GM18508 (cell line): ENCODE results near the gene SPINT1.

Experiments
- ATAC-seq: cut with Tn5 transposase; IDR thresholded peaks from one replicate; pipeline ENCODE4 v1.9.1; 2021; ENCODE audit warnings: moderate number of reproducible peaks; ENCODE audit not compliant: insufficient read depth, unreplicated experiment

The SPINT1 gene

DNA sequence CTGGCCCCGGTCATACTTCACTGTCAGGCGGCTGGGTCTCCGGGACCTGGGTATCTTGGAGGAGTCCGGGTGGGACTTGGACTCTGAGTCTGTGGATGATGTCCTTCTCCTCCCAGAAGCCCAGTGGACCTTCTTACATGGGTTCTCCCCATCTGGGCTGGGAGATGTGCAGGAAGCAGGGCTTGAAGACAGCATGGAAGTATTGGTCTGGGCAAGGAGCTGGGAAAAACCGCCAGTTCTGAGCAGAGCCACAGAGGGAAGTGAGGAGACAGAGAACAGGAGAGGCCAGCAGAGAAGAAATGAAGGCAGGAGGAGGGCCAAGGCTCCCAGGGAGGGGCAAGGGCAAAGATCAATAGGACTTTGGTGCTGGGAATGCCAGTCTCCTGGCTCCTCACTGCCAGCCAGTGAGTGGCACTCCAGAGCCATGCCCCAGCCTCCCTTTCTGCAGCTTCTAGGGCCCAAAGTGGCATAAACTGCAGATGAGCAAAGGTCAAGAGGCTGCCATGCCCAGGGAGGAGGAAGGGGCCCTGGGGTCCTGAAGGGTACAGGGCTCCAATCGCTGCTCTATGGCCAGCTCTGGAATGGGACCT lies 15.3 kb upstream of the SPINT1 start, which contains the start of gene PPP1R14D:
PPP1R14D (minus strand) TSS at position 262 of the 590 bp plus-strand sequence; CDS start at position 195, 67 bp downstream.
- ATAC-seq = no peak

DNA sequence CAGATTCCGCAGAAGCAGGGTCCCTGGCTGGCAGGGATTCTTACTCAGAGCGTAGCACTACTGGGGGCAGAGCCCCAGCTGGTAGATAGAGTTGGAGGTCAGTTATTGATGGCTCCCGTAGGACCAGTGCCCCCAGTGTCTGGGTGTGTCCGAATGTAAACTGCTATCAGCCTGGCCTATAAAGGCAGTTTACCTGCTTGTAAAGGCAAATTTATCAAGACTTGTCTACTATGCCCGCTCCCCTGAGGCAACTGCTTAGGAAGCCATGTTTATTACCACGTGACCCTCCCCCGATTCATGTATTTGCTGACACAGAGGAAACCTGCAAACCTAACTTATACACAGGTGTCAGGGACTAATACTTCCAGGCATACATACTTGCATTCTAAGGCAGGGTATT lies 14.7 kb upstream of the SPINT1 start:
- no peak for ATAC-seq

DNA sequence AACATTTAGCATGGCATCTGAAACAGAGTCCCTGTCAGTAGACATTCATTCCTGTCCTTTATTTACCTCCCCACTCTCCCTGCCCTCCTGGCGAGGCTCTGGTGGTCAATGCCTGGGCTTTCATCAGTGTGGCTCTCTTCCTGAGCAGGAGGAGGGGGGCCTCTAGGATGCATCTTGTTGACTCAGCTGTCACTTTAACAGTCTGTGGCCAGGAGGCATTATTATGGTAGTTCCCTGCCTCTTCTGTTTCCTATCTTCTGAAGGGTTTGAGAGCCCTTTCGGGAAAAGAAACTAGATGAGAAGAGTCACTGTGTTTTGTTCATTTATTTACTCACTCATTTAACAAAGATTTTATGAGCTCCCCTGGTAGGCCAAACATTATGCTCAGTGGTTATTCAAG lies 13.0 kb upstream of the SPINT1 start:
- no peak for ATAC-seq

DNA sequence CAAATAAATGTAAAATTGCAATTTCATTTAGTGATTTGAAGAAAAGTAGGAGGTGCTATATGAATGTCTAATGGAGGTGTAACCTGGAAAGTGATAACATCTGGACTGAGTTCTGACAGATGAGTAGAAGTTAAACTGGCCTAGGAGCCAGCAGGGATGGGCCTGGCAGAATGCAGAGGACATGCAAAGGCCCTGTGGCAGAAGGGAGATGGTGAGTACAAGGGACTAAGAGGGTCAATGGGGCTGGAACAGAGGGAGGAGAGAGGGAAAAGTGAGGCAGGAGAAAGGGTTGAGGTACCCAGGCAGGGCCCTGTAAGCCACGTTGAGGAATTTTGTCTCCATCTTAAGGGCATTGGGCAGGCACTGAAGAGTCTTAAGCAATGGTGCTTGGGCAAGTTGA lies 12.0 kb upstream of the SPINT1 start:
- ATAC-seq = no peak

DNA sequence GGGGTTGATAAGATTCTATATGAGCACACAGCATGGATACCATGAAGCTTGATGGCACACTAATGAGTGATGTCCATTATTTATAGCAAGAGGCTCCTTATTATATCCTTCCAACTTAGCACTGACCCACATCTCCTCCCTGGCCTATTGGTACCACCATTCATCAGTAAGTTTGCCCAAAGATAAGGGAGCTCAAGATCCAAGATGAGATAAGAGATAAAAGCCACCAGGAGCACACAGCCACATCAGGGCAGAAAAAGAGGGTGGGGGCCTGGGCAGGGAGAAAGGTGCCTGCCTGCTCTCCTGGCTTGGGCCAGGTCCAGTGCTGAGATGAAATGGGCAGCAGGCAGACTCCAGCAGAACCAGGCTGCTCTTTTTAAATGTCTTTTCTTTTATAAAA lies 10.9 kb upstream of the SPINT1 start:
- no peak for ATAC-seq

DNA sequence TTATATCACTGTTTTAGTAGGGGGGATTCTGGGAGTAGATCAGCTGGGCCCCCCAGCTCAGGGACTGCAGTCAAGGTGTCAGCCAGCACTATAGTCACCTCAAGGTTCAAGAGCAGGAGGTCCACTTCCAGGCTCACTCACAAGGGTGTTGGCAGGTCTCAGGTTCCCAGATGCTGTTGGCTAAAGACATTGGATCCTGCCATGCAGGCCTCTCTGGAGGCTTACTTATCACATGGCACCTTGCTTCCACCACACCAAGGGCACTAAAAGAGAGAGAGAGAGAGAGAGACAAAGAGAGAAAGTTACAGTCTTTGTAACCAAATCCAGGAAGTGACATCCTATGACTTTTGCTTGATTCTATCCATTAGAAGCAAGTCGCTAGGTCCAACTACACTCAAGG lies 7.8 kb upstream of the SPINT1 start:
- no peak for ATAC-seq

DNA sequence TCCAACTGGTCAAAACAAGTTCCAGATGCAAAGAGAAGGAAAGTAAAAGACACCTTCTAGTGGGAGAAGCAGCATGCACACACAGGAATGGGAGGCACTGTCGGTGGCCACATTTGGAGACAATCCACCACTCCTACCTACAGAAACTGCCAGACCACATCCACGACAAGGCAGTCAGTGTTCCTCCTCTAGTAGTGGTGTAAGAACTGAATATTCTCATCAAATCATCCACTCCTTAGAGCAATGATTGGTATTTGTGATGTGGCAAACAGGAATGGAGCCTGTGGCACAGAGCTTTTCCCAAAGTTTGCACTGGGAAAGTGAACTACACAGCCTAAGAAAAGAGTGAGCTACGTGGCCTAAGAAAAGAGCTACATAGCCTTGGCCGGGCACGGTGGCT lies 5.1 kb upstream of the SPINT1 start:
- no peak for ATAC-seq

DNA sequence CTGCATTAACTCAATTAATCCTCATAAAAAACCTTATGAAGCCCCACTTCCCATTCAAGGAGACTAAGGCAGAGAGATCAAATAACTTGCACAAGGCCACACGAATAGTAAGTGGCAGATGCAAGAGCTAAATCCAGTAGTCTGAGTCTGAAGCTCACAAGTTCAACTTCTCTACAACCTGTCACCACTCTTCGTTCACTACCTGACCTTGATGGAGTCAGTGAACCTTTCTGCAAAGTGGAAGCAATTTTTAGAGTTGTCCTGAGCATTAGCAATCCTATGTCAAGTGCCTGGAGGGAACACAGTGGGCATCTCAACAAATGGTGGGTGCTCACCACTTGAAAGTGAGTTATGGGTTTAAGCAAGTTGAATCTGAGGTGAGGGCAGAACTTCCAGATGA lies 2.1 kb upstream of the SPINT1 start:
- no peak for ATAC-seq

DNA sequence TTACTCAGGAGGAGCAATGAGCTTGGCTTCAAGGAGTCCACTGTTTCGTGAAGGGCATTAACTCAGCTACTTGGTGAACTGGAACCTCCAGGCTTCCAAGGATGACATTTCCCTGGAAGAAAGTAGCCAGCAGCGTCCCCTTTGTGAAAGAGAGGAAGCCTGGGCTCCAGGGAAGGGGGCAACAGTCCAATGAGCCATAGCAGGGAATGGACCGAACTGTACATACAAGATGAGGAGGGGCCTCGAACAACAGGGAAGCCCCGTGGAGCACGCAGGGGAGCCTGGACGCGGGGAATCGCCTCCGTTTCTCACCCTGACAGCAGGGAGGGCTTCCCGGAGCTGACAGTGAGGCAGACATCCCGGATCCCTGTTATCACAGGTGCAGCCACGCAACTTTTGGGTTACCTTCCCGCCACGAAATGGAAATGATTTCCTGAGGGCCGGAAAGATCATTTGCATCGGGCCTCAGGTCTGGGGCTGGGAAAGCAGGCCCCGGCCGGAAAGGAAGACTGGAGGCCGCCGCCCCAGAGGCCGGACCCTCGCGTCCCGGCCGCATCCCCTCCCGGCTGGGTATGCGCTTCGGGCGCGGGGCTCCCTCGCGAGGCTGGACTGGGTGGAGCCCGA lies 475 bp upstream of the SPINT1 start:
- no peak for ATAC-seq

DNA sequence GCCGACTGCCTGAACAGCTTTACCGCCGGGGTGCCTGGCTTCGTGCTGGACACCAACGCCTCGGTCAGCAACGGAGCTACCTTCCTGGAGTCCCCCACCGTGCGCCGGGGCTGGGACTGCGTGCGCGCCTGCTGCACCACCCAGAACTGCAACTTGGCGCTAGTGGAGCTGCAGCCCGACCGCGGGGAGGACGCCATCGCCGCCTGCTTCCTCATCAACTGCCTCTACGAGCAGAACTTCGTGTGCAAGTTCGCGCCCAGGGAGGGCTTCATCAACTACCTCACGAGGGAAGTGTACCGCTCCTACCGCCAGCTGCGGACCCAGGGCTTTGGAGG lies 815 bp downstream of the SPINT1 start:
- ATAC-seq = no peak

DNA sequence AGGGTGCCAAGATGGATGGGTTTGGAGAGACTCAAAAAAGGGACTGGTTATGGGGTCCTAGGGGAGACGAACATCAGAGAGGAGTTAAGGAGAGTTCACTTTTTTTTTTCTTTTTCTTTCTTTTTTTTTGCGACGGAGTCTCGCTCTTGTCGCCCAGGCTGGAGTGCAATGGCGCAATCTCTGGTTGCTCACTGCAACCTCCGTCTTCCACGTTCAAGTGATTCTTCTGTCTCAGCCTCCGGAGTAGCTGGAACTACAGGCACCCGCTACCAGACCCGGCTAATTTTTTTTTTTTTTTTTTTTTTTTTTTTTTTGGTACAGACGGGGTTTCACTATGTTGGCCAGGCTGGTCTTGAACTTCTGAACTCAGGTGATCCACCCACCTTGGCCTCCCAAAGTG lies 1.2 kb downstream of the SPINT1 start:
- no peak for ATAC-seq

DNA sequence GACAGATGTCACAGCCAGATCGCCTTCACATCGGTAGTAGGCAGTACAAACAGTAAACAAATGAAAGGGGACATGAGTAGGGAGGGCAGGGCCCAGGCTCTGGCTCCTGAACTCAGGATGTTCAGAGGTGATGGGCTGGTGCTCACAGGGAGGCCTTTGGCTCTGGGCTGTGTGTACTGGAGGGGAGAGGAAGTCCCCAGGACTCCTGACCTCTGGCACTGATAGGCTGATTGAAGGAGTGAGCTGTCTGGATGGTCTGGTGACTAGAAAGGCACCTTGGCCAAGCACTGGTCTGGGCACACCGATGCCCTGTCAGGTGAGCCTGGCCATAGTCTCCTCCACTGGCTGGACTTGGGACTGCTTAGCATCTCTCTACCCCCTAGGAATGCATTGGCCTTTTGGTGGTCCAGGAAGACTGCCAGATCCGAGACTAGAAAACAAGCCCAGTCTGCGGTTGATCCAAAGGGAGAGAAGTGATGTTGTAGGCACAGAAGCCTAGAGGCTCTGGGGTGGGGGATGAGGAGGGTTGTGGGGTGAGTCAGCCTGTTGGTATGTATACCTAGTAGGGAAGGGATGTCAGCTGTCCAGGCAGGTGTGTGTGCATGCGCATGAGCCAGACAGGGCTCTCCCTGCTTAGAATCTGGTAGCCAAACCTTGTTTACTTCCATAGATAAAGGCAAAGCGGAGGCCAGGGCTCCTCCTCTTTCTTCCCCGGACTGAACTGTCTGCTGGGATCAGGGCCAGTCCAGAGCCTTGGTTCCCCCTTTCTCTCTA lies 1.9 kb downstream of the SPINT1 start:
- ATAC-seq = no peak

DNA sequence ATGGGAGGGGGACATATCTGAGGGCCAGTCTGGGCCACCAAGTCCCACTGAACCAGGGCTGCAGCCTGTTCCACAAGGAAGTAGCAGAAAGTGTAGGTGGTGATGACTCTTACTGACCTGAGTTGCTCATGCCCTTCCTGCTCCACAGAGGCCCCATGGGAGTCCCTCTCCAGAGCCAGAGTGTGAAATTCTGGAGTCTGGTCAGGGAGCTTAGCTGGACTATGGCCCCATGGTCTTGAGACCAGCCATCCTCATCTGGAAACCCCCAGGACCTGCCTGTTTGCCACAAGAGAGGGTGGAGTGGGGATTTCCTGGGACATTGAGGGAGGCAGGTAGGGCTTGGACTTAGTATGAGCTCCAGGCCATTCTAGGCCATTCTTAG lies 3.0 kb downstream of the SPINT1 start:
- ATAC-seq = no peak

DNA sequence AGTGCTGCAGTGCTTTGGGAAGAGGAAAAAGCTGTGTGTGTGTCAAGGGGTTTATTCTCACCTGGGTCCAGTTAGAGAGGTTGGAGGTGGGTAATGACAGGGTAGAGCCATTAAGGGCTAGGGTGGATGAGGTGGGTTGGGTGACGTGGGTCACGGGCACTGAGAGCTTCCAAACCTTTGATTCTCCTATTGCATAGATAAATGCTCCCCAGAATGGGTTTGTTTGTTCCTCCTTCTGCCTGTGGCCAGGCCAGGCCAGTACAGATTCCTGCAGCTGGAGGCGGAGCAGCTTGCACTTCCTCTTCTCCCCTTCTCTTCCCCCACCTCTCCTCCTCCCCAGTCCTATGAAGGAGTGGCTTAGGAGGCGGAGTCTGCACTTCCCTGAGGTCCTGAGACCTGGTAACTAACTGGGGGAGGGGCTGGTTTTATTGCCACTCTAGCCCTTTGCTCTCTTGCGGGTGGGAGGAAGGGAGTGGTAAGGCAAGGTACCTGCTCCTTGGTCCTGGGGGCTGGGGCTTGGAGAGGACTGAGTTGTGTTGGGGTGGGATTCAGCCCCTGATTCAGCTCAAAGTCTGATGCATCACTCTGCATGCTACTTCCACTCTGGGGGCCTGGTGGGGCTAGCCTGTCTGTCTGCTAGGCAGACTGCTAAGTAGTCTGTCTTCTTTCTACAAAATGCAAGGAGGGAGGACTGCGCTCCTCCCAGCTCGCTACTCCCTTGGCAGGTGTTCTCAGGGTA lies 3.5 kb downstream of the SPINT1 start:
- ATAC-seq = no peak

DNA sequence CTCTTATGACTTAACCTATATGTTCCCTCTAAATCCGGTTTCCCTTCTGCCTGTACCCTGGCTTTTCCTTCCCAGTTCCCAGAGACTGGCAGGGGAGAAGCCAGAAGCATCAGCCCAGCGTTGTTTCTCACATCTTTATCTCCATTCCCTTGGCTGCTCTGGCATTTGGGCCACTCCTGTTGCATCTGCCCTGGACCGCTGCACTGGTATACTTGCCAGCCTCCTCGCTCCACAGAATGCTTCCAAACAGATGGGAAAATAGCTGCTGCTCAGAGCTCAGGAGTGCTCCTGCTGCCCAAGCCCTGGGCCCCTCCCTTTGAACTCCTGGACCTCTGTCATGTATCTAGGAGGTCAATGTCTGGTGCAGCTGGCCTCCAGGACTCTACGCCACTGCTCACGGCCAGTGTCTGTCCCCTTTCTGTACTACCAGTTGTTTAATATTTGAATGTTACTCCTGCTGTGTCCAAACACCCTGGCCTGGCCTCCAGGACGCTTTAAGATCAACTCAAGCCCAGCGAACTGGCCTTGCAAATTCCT lies 6.8 kb downstream of the SPINT1 start:
- no peak for ATAC-seq

DNA sequence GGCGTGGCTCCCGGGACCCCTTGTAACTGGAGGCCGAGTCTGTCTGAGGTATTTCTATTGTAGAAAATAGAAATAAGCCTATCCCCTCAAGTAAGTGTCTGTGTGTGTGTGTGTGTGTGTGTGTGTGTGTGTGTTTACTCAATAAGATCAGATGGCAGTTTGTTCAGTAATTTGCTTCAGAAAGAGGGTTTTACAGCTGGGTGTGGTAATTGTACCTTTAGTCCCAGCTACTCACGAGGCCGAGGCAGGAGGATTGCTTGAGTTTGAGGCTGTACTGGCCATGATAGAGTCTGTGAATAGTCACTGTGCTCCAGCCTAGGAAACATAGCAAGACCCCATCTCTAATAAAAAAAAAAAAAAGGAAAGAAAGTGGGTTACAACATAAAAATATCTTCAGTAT lies 8.7 kb downstream of the SPINT1 start:
- no peak for ATAC-seq

DNA sequence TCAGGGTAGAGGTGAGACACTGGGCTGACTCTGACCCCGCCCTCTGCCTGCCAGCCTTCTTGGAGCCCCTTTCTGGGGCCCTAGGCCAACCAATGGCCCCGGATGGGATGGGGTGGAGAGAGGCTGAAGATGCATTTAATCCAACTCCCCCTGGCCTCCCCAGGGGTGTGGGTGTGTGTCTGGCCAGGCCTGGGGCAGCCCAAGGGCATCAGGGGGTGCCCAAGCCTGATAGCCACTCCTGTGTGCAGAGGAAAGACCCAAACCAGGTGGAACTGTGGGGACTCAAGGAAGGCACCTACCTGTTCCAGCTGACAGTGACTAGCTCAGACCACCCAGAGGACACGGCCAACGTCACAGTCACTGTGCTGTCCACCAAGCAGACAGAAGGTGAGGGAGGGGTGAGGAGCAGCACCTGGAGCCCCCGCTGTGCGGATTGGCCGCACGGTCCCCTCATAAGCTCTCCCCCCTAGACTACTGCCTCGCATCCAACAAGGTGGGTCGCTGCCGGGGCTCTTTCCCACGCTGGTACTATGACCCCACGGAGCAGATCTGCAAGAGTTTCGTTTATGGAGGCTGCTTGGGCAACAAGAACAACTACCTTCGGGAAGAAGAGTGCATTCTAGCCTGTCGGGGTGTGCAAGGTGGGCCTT lies 9.5 kb downstream of the SPINT1 start:
- no peak for ATAC-seq

DNA sequence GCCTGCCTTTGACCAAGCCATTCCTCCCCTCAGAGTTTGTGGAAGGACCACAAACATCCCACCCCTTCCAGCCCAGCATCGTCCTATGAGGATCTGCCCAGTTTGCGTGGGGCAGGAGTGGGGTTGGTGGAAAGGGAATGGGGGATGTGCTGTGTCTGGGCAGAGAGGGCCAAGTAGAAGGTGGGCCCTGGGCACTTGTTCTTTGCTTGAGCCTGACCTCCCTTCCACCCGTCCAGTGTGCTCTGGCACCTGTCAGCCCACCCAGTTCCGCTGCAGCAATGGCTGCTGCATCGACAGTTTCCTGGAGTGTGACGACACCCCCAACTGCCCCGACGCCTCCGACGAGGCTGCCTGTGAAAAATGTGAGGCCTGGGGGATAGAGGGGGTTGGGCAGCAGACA lies 10.3 kb downstream of the SPINT1 start:
- no peak for ATAC-seq

DNA sequence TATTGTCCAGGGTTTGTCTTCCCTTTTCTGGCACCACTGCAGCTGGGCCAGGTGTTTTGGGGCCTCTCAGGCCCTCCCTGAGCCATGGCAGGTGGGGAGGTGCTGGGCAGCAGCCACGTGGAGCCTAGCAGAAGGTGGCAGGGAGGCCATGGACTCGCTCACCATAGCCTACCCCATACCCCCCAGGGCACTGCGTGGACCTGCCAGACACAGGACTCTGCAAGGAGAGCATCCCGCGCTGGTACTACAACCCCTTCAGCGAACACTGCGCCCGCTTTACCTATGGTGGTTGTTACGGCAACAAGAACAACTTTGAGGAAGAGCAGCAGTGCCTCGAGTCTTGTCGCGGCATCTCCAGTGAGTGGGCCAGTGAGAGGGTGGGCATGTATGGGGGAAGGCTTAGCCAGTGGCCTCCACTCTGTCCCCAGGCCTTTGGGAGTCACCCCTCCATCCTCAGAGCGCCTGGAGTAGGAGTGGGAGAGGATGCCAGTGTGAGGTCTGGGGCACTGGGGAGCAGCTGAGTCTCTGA lies 11.9 kb downstream of the SPINT1 start:
- ATAC-seq = no peak

DNA sequence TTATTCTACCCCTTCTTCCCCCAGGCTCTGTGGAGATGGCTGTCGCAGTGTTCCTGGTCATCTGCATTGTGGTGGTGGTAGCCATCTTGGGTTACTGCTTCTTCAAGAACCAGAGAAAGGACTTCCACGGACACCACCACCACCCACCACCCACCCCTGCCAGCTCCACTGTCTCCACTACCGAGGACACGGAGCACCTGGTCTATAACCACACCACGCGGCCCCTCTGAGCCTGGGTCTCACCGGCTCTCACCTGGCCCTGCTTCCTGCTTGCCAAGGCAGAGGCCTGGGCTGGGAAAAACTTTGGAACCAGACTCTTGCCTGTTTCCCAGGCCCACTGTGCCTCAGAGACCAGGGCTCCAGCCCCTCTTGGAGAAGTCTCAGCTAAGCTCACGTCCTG lies 12.9 kb downstream of the SPINT1 start:
- no peak for ATAC-seq
